Adipocyte (in vitro differentiated cells): Measurements from ENCODE around the gene MRPS27.
A peak's percentile ranks its signal among the peaks of the same experiment; 100 is the strongest.

Experiments used
- DNase-seq: peaks from one replicate; pipeline ENCODE4 v3.0.0-alpha.2; 2015; ENCODE audit warnings: low read depth
- H3K27me3 ChIP-seq: replicated peaks from 2 replicates; pipeline ENCODE4 v1.7.0; 2013; ENCODE audit warnings: mild to moderate bottlenecking, low read length, moderate library complexity; ENCODE audit not compliant: control insufficient read depth, insufficient read depth
- H3K36me3 ChIP-seq: 2 replicates; pipeline ENCODE4 v1.7.0; 2013; ENCODE audit warnings: low read length, mild to moderate bottlenecking, moderate library complexity; ENCODE audit not compliant: control insufficient read depth, insufficient read depth, severe bottlenecking
- H3K4me1 ChIP-seq: 2 replicates; pipeline ENCODE4 v1.7.0; 2013; ENCODE audit warnings: mild to moderate bottlenecking, low read length, moderate library complexity; ENCODE audit not compliant: control insufficient read depth, insufficient read depth
- H3K4me3 ChIP-seq: 2 replicates; pipeline ENCODE4 v1.7.0; 2013; ENCODE audit warnings: mild to moderate bottlenecking, low read length, moderate library complexity
- H3K9ac ChIP-seq: 2 replicates; pipeline ENCODE4 v1.7.0; 2013; ENCODE audit warnings: mild to moderate bottlenecking, low read length, moderate library complexity
- H3K9me3 ChIP-seq: 2 replicates; pipeline ENCODE4 v1.7.0; 2013; ENCODE audit warnings: mild to moderate bottlenecking, low read length, moderate library complexity; ENCODE audit not compliant: control insufficient read depth

The MRPS27 gene

GRCh38 chr5:72255237-72255636 lies 64.8 kb downstream of the MRPS27 start:
- Histone ChIP-seq H3K9ac (no peak overlapping the region), H3K4me1 (peaks cover 54% of the 10 kb centered on the region), H3K27me3 (no peaks in the 10 kb centered on the region), H3K36me3 (no peaks in the 10 kb centered on the region), H3K4me3 (no peak overlapping the region), H3K9me3 (no peaks in the 10 kb centered on the region)
- no peak for DNase-seq

GRCh38 chr5:72252574-72253155 lies 67.4 kb downstream of the MRPS27 start:
- peaks cover 68% of the 10 kb centered on the region for H3K4me1 ChIP-seq
- peak; percentile 69 for DNase-seq
- no peaks in the 10 kb centered on the region for H3K36me3 ChIP-seq
- peak overlapping the region; percentile 31 for H3K4me3 ChIP-seq
- no peaks in the 10 kb centered on the region for H3K9me3 ChIP-seq
- H3K27me3 ChIP-seq, result no peaks in the 10 kb centered on the region
- peak overlapping the region; percentile 30 for H3K9ac ChIP-seq

GRCh38 chr5:72252008-72252407 lies 68.0 kb downstream of the MRPS27 start:
- no peaks in the 10 kb centered on the region for H3K27me3 ChIP-seq
- no peak for DNase-seq
- H3K4me3 ChIP-seq, result peak overlapping the region; percentile 31
- peak overlapping the region; percentile 30 for H3K9ac ChIP-seq
- no peaks in the 10 kb centered on the region for H3K9me3 ChIP-seq
- no peaks in the 10 kb centered on the region for H3K36me3 ChIP-seq
- H3K4me1 ChIP-seq, result peaks cover 74% of the 10 kb centered on the region

- no peak for DNase-seq
- Histone ChIP-seq H3K4me3 (no peak overlapping the region), H3K9me3 (no peaks in the 10 kb centered on the region), H3K27me3 (no peaks in the 10 kb centered on the region), H3K9ac (peak overlapping the region; percentile 30), H3K36me3 (no peaks in the 10 kb centered on the region), H3K4me1 (peaks cover 77% of the 10 kb centered on the region)
Measured at GRCh38 chr5:72251386-72251785, 68.7 kb downstream of the MRPS27 start.

- no peaks in the 10 kb centered on the region for H3K9me3 ChIP-seq
- H3K4me1 ChIP-seq, result peaks cover 77% of the 10 kb centered on the region
- DNase-seq, result peak; percentile 91
- H3K36me3 ChIP-seq, result no peaks in the 10 kb centered on the region
- H3K27me3 ChIP-seq, result no peaks in the 10 kb centered on the region
- H3K4me3 ChIP-seq, result peak overlapping the region; percentile 42
- H3K9ac ChIP-seq, result peak overlapping the region; percentile 72
Measured at GRCh38 chr5:72248410-72248981, 71.5 kb downstream of the MRPS27 start.

DNA sequence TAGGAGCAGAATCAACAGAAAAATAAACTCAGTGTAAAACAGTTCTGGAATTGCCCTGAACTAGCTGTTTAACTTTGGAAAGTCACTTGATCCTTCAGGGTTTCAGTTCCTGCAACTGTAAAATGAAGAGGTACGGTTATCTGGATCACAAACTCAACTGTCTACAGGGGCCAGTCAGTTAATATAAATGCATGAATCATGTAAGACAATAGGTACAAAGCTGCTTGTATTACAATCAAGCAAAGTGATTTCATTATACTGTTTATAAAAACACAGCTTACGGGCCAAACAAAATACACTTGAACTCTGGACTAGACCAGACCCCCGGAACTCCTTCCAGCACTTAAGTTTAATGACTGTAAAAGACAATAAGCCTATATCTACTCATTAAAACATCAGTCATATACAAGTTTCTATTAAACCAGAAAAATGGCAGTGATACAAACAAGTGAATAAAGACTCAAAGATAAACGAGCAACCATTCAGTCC lies 73.0 kb downstream of the MRPS27 start:
- Histone ChIP-seq H3K4me1 (peaks cover 62% of the 10 kb centered on the region), H3K27me3 (no peaks in the 10 kb centered on the region), H3K4me3 (no peak overlapping the region), H3K9me3 (no peaks in the 10 kb centered on the region), H3K36me3 (no peaks in the 10 kb centered on the region), H3K9ac (peak overlapping the region; percentile 72)
- DNase-seq, result peak; percentile 64

- H3K36me3 ChIP-seq, result no peaks in the 10 kb centered on the region
- DNase-seq, result peak; percentile 59
- H3K9me3 ChIP-seq, result no peaks in the 10 kb centered on the region
- H3K9ac ChIP-seq, result peak overlapping the region; percentile 32
- peaks cover 52% of the 10 kb centered on the region for H3K4me1 ChIP-seq
- no peak overlapping the region for H3K4me3 ChIP-seq
- no peaks in the 10 kb centered on the region for H3K27me3 ChIP-seq
Measured at GRCh38 chr5:72245951-72246532, 74.0 kb downstream of the MRPS27 start.

DNA sequence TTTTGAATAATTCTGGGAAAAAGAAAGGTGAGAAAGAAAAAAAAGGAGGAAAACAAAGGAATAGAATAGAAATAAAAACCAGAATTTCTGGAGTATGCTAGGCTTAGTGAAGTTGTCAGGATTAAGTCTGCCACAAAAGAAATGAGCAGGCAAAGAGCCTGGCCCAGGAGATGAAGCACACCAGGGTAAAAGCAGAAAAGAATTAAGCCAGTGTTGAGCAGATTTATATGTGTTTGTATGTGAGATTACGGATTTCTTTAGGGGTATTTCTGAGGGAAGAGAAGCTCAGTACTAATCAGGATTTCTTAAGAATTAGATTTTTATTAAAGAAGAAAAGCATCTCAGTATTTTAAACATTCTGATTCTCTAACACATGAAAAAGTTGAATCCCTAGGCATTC lies 74.5 kb downstream of the MRPS27 start:
- DNase-seq, result no peak
- Histone ChIP-seq H3K4me1 (peaks cover 51% of the 10 kb centered on the region), H3K4me3 (no peak overlapping the region), H3K9ac (peak overlapping the region; percentile 32), H3K27me3 (no peaks in the 10 kb centered on the region), H3K9me3 (no peaks in the 10 kb centered on the region), H3K36me3 (no peaks in the 10 kb centered on the region)

- Histone ChIP-seq H3K9ac (peak overlapping the region; percentile 44), H3K9me3 (no peaks in the 10 kb centered on the region), H3K27me3 (no peaks in the 10 kb centered on the region), H3K4me1 (peaks cover 51% of the 10 kb centered on the region), H3K36me3 (no peaks in the 10 kb centered on the region), H3K4me3 (no peak overlapping the region)
- DNase-seq, result peak; percentile 67
Measured at GRCh38 chr5:72244862-72245371, 75.1 kb downstream of the MRPS27 start.

GRCh38 chr5:72243706-72244105 lies 76.3 kb downstream of the MRPS27 start:
- no peaks in the 10 kb centered on the region for H3K9me3 ChIP-seq
- no peaks in the 10 kb centered on the region for H3K27me3 ChIP-seq
- DNase-seq, result no peak
- no peaks in the 10 kb centered on the region for H3K36me3 ChIP-seq
- no peak overlapping the region for H3K4me3 ChIP-seq
- H3K4me1 ChIP-seq, result peaks cover 46% of the 10 kb centered on the region
- H3K9ac ChIP-seq, result no peak overlapping the region

DNA sequence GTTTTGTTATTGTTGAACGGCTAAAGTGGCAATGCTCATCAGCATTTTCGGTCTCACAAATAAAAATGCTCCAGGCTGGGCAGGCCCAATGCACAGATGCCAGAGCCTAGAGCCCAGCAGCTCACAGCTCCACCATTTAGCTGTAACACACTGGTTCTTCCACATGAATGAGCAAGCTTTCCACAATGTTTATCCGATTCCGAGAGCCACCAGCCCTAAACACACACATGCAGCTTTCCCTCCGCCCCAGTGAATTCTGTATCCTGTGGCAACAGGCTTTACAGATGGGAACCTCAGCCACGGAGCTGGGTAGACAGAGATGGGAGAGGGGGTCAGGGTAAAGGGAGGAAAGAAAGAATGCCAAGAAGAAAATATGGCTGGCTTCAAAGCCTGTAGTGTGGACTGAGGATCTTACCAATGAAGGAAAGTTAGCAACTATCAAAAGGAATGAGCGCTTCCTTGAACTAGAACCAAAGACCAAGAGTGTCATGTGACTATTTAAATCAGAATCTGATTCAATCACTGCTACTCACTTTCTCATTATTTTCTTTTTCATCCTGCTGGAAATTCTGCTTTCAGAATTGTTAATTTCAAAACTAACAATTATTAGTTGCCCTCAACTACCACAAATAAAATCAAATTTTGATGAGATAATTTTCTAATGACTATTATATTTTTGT lies 77.1 kb downstream of the MRPS27 start:
- Histone ChIP-seq H3K4me1 (peaks cover 40% of the 10 kb centered on the region), H3K4me3 (no peak overlapping the region)
- no peak for DNase-seq

More for the DNA sequence above, 77.1 kb downstream of the MRPS27 start:
- Histone ChIP-seq H3K36me3 (no peaks in the 10 kb centered on the region), H3K9me3 (no peaks in the 10 kb centered on the region), H3K27me3 (no peaks in the 10 kb centered on the region), H3K9ac (no peak overlapping the region)
